SJCRH30 (cell line): ENCODE measurements around the gene RTN4RL1. TPM values are rescaled to one million over a fixed set of nuclear protein-coding genes. Genes with fewer than 3 reads are reported as not detected.

Experiments
- DNase-seq, 2 experiments: peaks; one replicate each; pipeline ENCODE4 v3.0.0-alpha.2; 2015 to 2020
- H3K27ac ChIP-seq: fragments of 250-450 bp; sonication (Bioruptor Pico); 2 replicates; pipeline ENCODE4 v1.5.1; 2020; ENCODE audit warnings: mild to moderate bottlenecking, moderate library complexity
- H3K27me3 ChIP-seq: fragments of 250-450 bp; sonication (Bioruptor Pico); 2 replicates; pipeline ENCODE4 v1.5.1; 2020; ENCODE audit warnings: mild to moderate bottlenecking, moderate library complexity
- H3K36me3 ChIP-seq: fragments of 250-450 bp; sonication (Bioruptor Pico); 2 replicates; pipeline ENCODE4 v1.5.1; 2020; ENCODE audit warnings: mild to moderate bottlenecking, moderate library complexity
- H3K4me1 ChIP-seq: fragments of 250-450 bp; sonication (Bioruptor Pico); 2 replicates; pipeline ENCODE4 v1.5.1; 2020; ENCODE audit warnings: mild to moderate bottlenecking, moderate library complexity
- H3K4me3 ChIP-seq: fragments of 250-450 bp; sonication (Bioruptor Pico); 2 replicates; pipeline ENCODE4 v1.5.1; 2020; ENCODE audit warnings: mild to moderate bottlenecking, moderate library complexity
- H3K9me3 ChIP-seq: fragments of 250-450 bp; sonication (Bioruptor Pico); replicated peaks from 2 replicates; pipeline ENCODE4 v1.5.1; 2020; ENCODE audit warnings: mild to moderate bottlenecking, moderate library complexity
- total RNA-seq: library from RNA; depleted of rRNA; stranded (reverse); fragments of >200 nt; shearing (Covaris generic); gene quantifications from 2 replicates; pipeline ENCODE4 v1.2.3, GENCODE V29; 2014

Gene RTN4RL1
- total RNA-seq, 1 experiment from 2014 or later = 0.83 TPM

DNA sequence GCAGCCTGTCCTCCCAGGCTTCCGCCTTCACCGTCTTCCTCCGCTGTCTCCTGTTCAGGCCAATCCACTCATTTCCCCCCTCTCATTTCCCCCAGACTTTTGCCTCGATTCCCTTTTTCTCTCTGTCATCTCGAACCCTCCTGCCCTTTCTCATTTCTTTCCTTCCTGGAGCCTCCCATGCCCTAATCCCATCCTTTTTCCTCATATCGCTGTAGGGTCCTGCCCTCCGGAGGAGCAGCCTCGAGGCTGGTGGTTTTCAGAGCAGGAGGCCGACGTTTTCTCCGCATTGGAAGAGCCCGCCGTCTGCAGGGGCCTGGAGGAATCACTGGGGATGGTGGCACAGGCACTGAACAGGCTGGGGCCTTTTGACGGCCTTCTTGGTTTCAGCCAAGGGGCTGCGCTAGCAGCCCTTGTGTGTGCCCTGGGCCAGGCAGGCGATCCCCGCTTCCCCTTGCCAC, 17.3 kb upstream of the RTN4RL1 start:
- no peaks in the 10 kb centered on the region for H3K36me3 ChIP-seq
- no peaks in the 10 kb centered on the region for H3K27me3 ChIP-seq
- peaks cover 3% of the 10 kb centered on the region; the same call in 1 of the 2 replicates for H3K4me1 ChIP-seq
- peak overlapping the region; percentile 61 for H3K27ac ChIP-seq
- H3K9me3 ChIP-seq = no peaks in the 10 kb centered on the region
- peak; percentile 38 to 47 for DNase-seq
- H3K4me3 ChIP-seq = peak overlapping the region; percentile 65

- Histone ChIP-seq H3K4me3 (peak within 1 kb of the TSS; percentile 65), H3K4me1 (peaks cover 3% of the 10 kb centered on the region; the same call in 1 of the 2 replicates), H3K27ac (peak within 1 kb of the TSS; percentile 61), H3K36me3 (no peaks in the 10 kb centered on the region), H3K9me3 (no peaks in the 10 kb centered on the region), H3K27me3 (no peaks in the 10 kb centered on the region)
- peak; percentile 91 to 93 for DNase-seq
Observed at GRCh38 chr17:2041561-2042389, 16.6 kb upstream of the RTN4RL1 start, which contains the start of gene OVCA2. TSS of gene OVCA2 (plus strand) at chr17:2042022. CDS start at chr17:2042048, 26 bp downstream.

DNA sequence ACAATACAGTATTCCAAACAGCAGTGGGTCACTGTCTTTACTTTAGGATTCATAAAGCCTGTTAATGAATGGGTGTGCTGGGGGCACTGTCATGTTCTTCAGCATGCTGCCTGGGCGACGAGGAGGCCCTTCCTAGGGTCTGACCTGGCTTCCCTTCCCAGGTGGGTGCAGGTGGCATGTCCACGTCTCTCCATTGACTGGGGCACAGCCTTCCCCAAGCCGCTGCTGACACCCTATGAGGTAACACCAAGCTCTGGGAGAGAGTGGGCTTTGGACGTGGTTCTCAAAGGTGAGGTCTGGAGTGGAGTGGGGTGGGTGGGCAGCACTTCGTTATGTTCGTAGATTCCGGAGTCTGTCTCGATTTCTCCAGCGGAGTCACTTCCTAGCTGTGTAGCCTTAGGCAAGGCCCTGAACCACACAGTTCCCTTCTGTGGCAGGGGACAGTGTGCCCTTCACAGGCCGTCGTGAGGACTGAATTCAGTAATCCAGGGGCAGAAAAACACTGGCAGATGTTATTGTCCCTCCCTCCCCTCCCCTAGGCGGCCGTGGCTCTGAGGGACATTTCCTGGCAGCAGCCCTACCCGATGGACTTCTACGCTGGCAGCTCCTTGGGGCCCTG, 15.9 kb upstream of the RTN4RL1 start:
- DNase-seq = peak in 1 of 2 experiments; percentile 61
- peaks cover 3% of the 10 kb centered on the region; the same call in 1 of the 2 replicates for H3K4me1 ChIP-seq
- H3K4me3 ChIP-seq = peak overlapping the region; percentile 65
- no peaks in the 10 kb centered on the region for H3K36me3 ChIP-seq
- no peaks in the 10 kb centered on the region for H3K27me3 ChIP-seq
- no peaks in the 10 kb centered on the region for H3K9me3 ChIP-seq
- H3K27ac ChIP-seq = no peak overlapping the region

DNA sequence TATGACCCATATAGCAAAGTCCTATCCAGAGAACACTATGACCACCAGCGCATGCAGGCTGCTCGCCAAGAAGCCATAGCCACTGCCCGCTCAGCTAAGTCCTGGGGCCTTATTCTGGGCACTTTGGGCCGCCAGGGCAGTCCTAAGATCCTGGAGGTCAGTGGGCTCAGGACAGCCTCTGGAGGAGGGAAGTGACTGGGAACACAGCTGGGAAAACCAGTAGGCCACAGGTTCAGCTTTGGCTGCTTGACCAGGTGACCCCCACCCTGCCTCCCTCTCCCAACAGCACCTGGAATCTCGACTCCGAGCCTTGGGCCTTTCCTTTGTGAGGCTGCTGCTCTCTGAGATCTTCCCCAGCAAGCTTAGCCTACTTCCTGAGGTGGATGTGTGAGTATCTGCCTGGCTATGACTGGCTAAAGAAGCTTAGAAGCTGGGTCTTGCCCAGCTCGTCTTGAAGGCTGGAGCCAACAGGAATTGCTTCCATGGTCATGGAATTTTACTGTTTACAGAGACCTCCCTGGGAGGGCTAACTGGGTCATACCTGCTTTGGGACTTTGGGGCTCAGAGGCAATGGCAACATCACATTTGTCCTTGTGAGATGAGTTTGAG, 15.2 kb upstream of the RTN4RL1 start:
- peaks cover 3% of the 10 kb centered on the region; the same call in 1 of the 2 replicates for H3K4me1 ChIP-seq
- no peak overlapping the region for H3K27ac ChIP-seq
- H3K4me3 ChIP-seq = no peak overlapping the region
- DNase-seq = no peak
- no peaks in the 10 kb centered on the region for H3K27me3 ChIP-seq
- H3K9me3 ChIP-seq = no peaks in the 10 kb centered on the region
- H3K36me3 ChIP-seq = no peaks in the 10 kb centered on the region

GRCh38 chr17:2037155-2037554, 12.0 kb upstream of the RTN4RL1 start:
- H3K27ac ChIP-seq = no peak overlapping the region
- no peak for DNase-seq
- H3K36me3 ChIP-seq = no peaks in the 10 kb centered on the region
- no peak overlapping the region for H3K4me3 ChIP-seq
- H3K27me3 ChIP-seq = no peaks in the 10 kb centered on the region
- peaks cover 3% of the 10 kb centered on the region; the same call in 1 of the 2 replicates for H3K4me1 ChIP-seq
- no peaks in the 10 kb centered on the region for H3K9me3 ChIP-seq

GRCh38 chr17:2035541-2036488, 10.7 kb upstream of the RTN4RL1 start:
- H3K9me3 ChIP-seq = no peaks in the 10 kb centered on the region
- no peak overlapping the region for H3K4me3 ChIP-seq
- no peak for DNase-seq
- no peak overlapping the region for H3K27ac ChIP-seq
- H3K36me3 ChIP-seq = no peaks in the 10 kb centered on the region
- no peaks in the 10 kb centered on the region for H3K27me3 ChIP-seq
- no peaks in the 10 kb centered on the region; the same call in 1 of the 2 replicates for H3K4me1 ChIP-seq

GRCh38 chr17:2034806-2035540, 9.8 kb upstream of the RTN4RL1 start:
- H3K27ac ChIP-seq = no peak overlapping the region
- H3K36me3 ChIP-seq = no peaks in the 10 kb centered on the region
- no peak for DNase-seq
- H3K27me3 ChIP-seq = no peaks in the 10 kb centered on the region
- H3K4me3 ChIP-seq = no peak overlapping the region
- H3K9me3 ChIP-seq = no peaks in the 10 kb centered on the region
- H3K4me1 ChIP-seq = no peaks in the 10 kb centered on the region

DNA sequence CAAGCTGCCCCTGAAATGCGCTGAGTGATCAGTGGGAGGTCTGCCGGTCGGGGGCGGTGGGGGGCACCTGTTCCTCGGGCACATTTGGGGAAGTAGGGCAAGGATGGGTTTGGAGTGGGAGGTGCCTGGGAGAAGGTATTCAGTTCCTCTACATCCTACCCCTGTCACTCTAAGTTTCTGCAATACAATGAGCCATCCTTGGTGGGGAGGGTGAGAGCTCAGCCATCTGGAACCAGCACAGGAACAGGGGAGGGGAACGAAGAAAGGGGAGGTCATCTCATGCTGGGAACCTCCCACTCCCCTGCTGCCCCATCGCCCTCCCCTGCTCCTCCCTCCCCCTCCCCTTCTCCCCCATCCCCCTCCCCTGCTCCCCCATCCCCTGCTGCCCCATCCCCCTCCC, 9.0 kb upstream of the RTN4RL1 start:
- no peaks in the 10 kb centered on the region for H3K36me3 ChIP-seq
- no peak overlapping the region for H3K4me3 ChIP-seq
- no peaks in the 10 kb centered on the region for H3K27me3 ChIP-seq
- no peak for DNase-seq
- no peaks in the 10 kb centered on the region for H3K4me1 ChIP-seq
- H3K9me3 ChIP-seq = no peaks in the 10 kb centered on the region
- no peak overlapping the region for H3K27ac ChIP-seq

DNA sequence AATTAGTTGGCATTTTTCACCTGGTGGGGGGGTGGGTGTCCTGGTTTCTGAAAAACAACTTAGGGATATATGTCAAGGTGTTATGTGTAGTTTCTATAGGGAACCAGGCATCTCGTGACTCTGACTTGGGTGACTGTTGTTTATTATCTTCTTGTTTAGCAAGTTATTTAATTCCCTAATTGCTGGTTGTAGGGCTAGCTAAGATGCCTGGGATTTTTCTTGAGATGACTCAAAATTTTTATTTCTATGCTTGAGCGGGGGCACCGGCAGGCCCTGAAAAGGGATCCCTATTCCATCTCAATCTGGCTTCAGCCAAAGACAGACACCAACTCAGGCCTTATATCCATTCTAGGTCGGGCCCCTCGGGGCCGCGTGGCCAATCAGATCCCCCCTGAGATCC, 8.0 kb upstream of the RTN4RL1 start:
- Histone ChIP-seq H3K27ac (no peak overlapping the region), H3K27me3 (peaks cover under 1% of the 10 kb centered on the region; the same call in 1 of the 2 replicates)
- no peak for DNase-seq

DNA sequence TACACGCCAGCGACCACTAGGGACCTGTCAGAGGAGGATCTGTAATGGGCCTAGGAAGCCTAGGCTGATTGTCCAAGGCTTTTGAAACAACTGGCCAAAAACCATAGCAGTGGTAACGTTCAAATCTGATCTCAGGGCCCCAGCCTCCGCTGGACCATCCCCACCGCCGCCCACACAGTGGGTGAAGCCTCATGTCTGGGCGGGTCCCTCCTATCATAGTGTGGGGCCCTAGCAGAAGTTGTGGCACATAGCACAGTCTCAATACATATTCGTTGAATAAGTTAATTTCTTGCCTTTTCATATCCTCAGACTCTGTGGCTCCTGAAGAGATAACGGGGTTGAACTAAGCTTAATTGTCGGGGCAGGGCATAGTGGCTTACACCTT, 5.6 kb upstream of the RTN4RL1 start:
- H3K4me3 ChIP-seq = peak overlapping the region; percentile 100
- H3K27ac ChIP-seq = no peak overlapping the region
- H3K9me3 ChIP-seq = no peaks in the 10 kb centered on the region
- no peaks in the 10 kb centered on the region for H3K36me3 ChIP-seq
- H3K27me3 ChIP-seq = peaks cover 4% of the 10 kb centered on the region; the same call in 1 of the 2 replicates
- DNase-seq = peak; percentile 77 to 84
- H3K4me1 ChIP-seq = 0 out of 2 replicates have a peak, but pooled peaks cover under 1% of the 10 kb centered on the region

More for the DNA sequence above, 8.0 kb upstream of the RTN4RL1 start:
- no peaks in the 10 kb centered on the region for H3K36me3 ChIP-seq
- no peaks in the 10 kb centered on the region for H3K4me1 ChIP-seq
- H3K4me3 ChIP-seq = no peak overlapping the region
- no peaks in the 10 kb centered on the region for H3K9me3 ChIP-seq

GRCh38 chr17:2029911-2030778, 5.0 kb upstream of the RTN4RL1 start, which contains the start of gene DPH1:
TSS of gene DPH1 (plus strand) at chr17:2030153. CDS start at chr17:2030170, 17 bp downstream.
- Histone ChIP-seq H3K4me1 (0 out of 2 replicates have a peak, but pooled peaks cover 5% of the 10 kb centered on the region), H3K36me3 (no peaks in the 10 kb centered on the region), H3K27me3 (peaks cover 4% of the 10 kb centered on the region; the same call in 1 of the 2 replicates), H3K9me3 (no peaks in the 10 kb centered on the region), H3K27ac (peak within 1 kb of the TSS; percentile 58), H3K4me3 (peak within 1 kb of the TSS; percentile 100)
- peak; percentile 87 for DNase-seq

DNA sequence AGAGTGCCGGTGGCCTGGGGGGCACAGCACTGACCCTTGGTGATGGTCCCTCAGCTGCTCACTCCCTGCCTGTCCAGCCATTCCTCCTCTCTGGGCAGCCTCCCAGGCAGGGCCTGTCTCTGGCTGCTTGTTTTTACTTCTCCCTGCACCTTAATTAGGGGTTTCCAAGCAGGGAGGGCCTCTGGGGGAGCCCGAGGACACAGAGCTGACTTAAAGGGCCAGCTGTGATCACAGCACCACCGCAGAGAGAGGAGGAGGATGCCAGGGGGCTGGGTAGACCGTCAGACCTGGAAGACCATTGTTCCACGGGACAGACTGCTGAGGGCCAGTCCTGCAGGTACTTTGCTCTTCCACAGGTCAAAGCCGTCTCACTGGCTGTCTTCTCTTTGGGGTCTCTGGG, 3.6 kb upstream of the RTN4RL1 start:
- H3K4me1 ChIP-seq = peaks cover 7% of the 10 kb centered on the region; the same call in 1 of the 2 replicates
- no peak overlapping the region for H3K27ac ChIP-seq
- no peak overlapping the region for H3K4me3 ChIP-seq
- no peaks in the 10 kb centered on the region for H3K9me3 ChIP-seq
- H3K27me3 ChIP-seq = peaks cover 4% of the 10 kb centered on the region; the same call in 1 of the 2 replicates
- DNase-seq = peak in 1 of 2 experiments; percentile 42
- H3K36me3 ChIP-seq = no peaks in the 10 kb centered on the region
